Hepatocyte (in vitro differentiated cells): Measurements from ENCODE around the gene ABCA2. TPM values are rescaled to one million over a fixed set of nuclear protein-coding genes. Genes with fewer than 3 reads are reported as not detected.

Experiments used
- DNase-seq: peaks from one replicate; pipeline ENCODE4 v3.0.0-alpha.2; 2016; ENCODE audit warnings: low spot score
- H2AFZ ChIP-seq: fragments of 200-600 bp; sonication (generic); 2 replicates; pipeline ENCODE4 v1.6.0; 2016; ENCODE audit warnings: antibody characterized with exemption, mild to moderate bottlenecking
- H3K27ac ChIP-seq: fragments of 200-600 bp; sonication (generic); 2 replicates; pipeline ENCODE4 v1.5.1; 2016; ENCODE audit warnings: mild to moderate bottlenecking
- H3K27me3 ChIP-seq: fragments of 200-600 bp; sonication (generic); 2 replicates; pipeline ENCODE4 v1.6.1; 2016
- H3K36me3 ChIP-seq: fragments of 200-600 bp; sonication (generic); replicated peaks from 2 replicates; pipeline ENCODE4 v1.5.1; 2016; ENCODE audit warnings: low read depth; ENCODE audit not compliant: insufficient read depth
- H3K4me1 ChIP-seq: fragments of 200-600 bp; sonication (generic); 2 replicates; pipeline ENCODE4 v1.5.1; 2016; ENCODE audit warnings: mild to moderate bottlenecking, moderate library complexity; ENCODE audit not compliant: insufficient read depth
- H3K4me2 ChIP-seq: fragments of 200-600 bp; sonication (generic); 2 replicates; pipeline ENCODE4 v1.6.0; 2016
- H3K4me3 ChIP-seq: fragments of 200-600 bp; sonication (generic); 2 replicates; pipeline ENCODE4 v1.5.1; 2016; ENCODE audit warnings: mild to moderate bottlenecking
- H3K79me2 ChIP-seq: fragments of 200-600 bp; sonication (generic); 2 replicates; pipeline ENCODE4 v1.6.0; 2017; ENCODE audit warnings: mild to moderate bottlenecking
- H3K9me2 ChIP-seq: fragments of 200-600 bp; sonication (generic); replicated peaks from 2 replicates; pipeline ENCODE4 v1.6.0; 2017; ENCODE audit warnings: mild to moderate bottlenecking; ENCODE audit not compliant: insufficient read depth
- H3K9me3 ChIP-seq: fragments of 200-600 bp; sonication (generic); 2 replicates; pipeline ENCODE4 v1.5.1; 2016; ENCODE audit warnings: low read depth, mild to moderate bottlenecking
- H4K20me1 ChIP-seq: fragments of 200-600 bp; sonication (generic); 2 replicates; pipeline ENCODE4 v1.6.0; 2016; ENCODE audit warnings: mild to moderate bottlenecking; ENCODE audit not compliant: insufficient read depth, poor library complexity, severe bottlenecking
- CTCF ChIP-seq: fragments of 200-600 bp; sonication (generic); IDR thresholded peaks from 2 replicates; pipeline ENCODE4 v1.5.1; 2016; ENCODE audit warnings: antibody characterized with exemption, mild to moderate bottlenecking; ENCODE audit not compliant: poor library complexity
- EZH2 ChIP-seq: fragments of 200-600 bp; sonication (generic); IDR thresholded peaks from 2 replicates; pipeline ENCODE4 v1.6.1; 2016; ENCODE audit warnings: antibody characterized with exemption, mild to moderate bottlenecking, borderline replicate concordance
- EZH2phosphoT487 ChIP-seq: fragments of 200-600 bp; sonication (generic); IDR thresholded peaks from one replicate; pipeline ENCODE4 v1.6.1; 2018; ENCODE audit warnings: antibody characterized with exemption, mild to moderate bottlenecking, low read depth, moderate library complexity; ENCODE audit not compliant: unreplicated experiment, severe bottlenecking
- WGBS: methylation state at CpG from one replicate; pipeline ENCODE4 v1.1.6; 2016; ENCODE audit warnings: low lambda C conversion rate; ENCODE audit errors: missing lambda C conversion rate; 5-methylcytosine and 5-hydroxymethylcytosine counted together
- polyA plus RNA-seq: library from polyadenylated mRNA; unstranded; fragments of >200 nt; fragmentation: Nextera tagmentation; extraction: Ambion mirVana; gene quantifications from 2 replicates; pipeline ENCODE4 v1.2.1, GENCODE V29; 2016
- total RNA-seq: library from RNA; depleted of rRNA; stranded (reverse); fragments of >200 nt; gene quantifications from 2 replicates; pipeline ENCODE4 v1.2.3, GENCODE V29; 2014

ABCA2 gene
- total and polyA plus RNA-seq, 2 experiments from 2014 or later, result 14.6 to 15.6 TPM

- peaks cover 15% of the 10 kb centered on the region for H3K27me3 ChIP-seq
- H3K27ac ChIP-seq, result no peak overlapping the region
- 75% methylated on average over 11 of the region's 11 CpGs for WGBS
- H3K4me3 ChIP-seq, result no peak overlapping the region
- H3K4me1 ChIP-seq, result peaks cover 3% of the 10 kb centered on the region
- no peaks in the 10 kb centered on the region for H3K9me3 ChIP-seq
- TF ChIP-seq CTCF (no peak), EZH2 (no peak), EZH2phosphoT487 (no peak)
- no peaks in the 10 kb centered on the region for H3K36me3 ChIP-seq
- H3K9me2 ChIP-seq, result no peaks in the 10 kb centered on the region
- H3K4me2 ChIP-seq, result no peak overlapping the region
- no peak for DNase-seq
- H2AFZ ChIP-seq, result no peak overlapping the region
- no peaks in the 10 kb centered on the region for H3K79me2 ChIP-seq
- no peaks in the 10 kb centered on the region for H4K20me1 ChIP-seq
These were observed 44.3 kb downstream of the ABCA2 start for GRCh38 chr9:136983656-136984314.

GRCh38 chr9:136983167-136983566, 44.9 kb downstream of the ABCA2 start:
- 95% methylated on average over 9 of the region's 9 CpGs for WGBS
- TF ChIP-seq EZH2 (no peak), EZH2phosphoT487 (no peak), CTCF (no peak)
- DNase-seq, result no peak
- H2AFZ ChIP-seq, result no peak overlapping the region
- H3K36me3 ChIP-seq, result no peaks in the 10 kb centered on the region
- H3K4me2 ChIP-seq, result no peak overlapping the region
- no peaks in the 10 kb centered on the region for H3K9me3 ChIP-seq
- H3K27ac ChIP-seq, result no peak overlapping the region
- H3K27me3 ChIP-seq, result peaks cover 15% of the 10 kb centered on the region
- no peak overlapping the region for H3K4me3 ChIP-seq
- H4K20me1 ChIP-seq, result no peaks in the 10 kb centered on the region
- H3K9me2 ChIP-seq, result no peaks in the 10 kb centered on the region
- H3K79me2 ChIP-seq, result no peaks in the 10 kb centered on the region
- peaks cover 3% of the 10 kb centered on the region for H3K4me1 ChIP-seq

GRCh38 chr9:136982232-136983051, 45.6 kb downstream of the ABCA2 start, which contains the start of gene LCNL1:
TSS of gene LCNL1 (plus strand) at chr9:136982993. CDS start at chr9:136983587, 594 bp downstream.
- Histone ChIP-seq H3K9me2 (no peaks in the 10 kb centered on the region), H3K36me3 (no peaks in the 10 kb centered on the region), H3K4me3 (no peak within 1 kb of the TSS), H3K27me3 (peaks cover 15% of the 10 kb centered on the region), H3K4me1 (peaks cover 3% of the 10 kb centered on the region), H3K9me3 (no peaks in the 10 kb centered on the region), H2AFZ (no peak within 1 kb of the TSS), H3K79me2 (no peaks in the 10 kb centered on the region), H3K27ac (no peak within 1 kb of the TSS), H3K4me2 (no peak within 1 kb of the TSS), H4K20me1 (no peaks in the 10 kb centered on the region)
- no peak for TF ChIP-seq CTCF
- TF ChIP-seq EZH2, result no peak
- TF ChIP-seq EZH2phosphoT487, result no peak
- no peak for DNase-seq
- 89% methylated on average over 18 of the region's 18 CpGs for WGBS
